ACC112 (cell line): Measurements from ENCODE around the gene GYPC.

Experiments
- H2AFZ ChIP-seq: fragments of 200-600 bp; sonication (generic); one replicate; pipeline ENCODE4 v1.6.0; 2017; ENCODE audit warnings: antibody characterized with exemption, low read length; ENCODE audit not compliant: unreplicated experiment
- H3K27ac ChIP-seq: fragments of 200-600 bp; sonication (generic); 2 replicates; pipeline ENCODE4 v1.5.1; 2014; ENCODE audit warnings: low read depth, mild to moderate bottlenecking, antibody characterized with exemption, low read length, moderate library complexity
- H3K27me3 ChIP-seq: fragments of 200-600 bp; sonication (generic); 2 replicates; pipeline ENCODE4 v1.6.1; 2014; ENCODE audit warnings: mild to moderate bottlenecking, antibody characterized with exemption, low read length, moderate library complexity, mixed read lengths; ENCODE audit not compliant: insufficient read depth
- H3K36me3 ChIP-seq: fragments of 200-600 bp; sonication (generic); 2 replicates; pipeline ENCODE4 v1.6.1; 2016; ENCODE audit warnings: mild to moderate bottlenecking, antibody characterized with exemption, low read length, moderate library complexity, mixed read lengths; ENCODE audit not compliant: insufficient read depth
- H3K4me1 ChIP-seq: fragments of 200-600 bp; sonication (generic); one replicate; pipeline ENCODE4 v1.6.1; 2016; ENCODE audit warnings: low read length, mixed read lengths; ENCODE audit not compliant: insufficient read depth, unreplicated experiment, control insufficient read depth
- H3K4me3 ChIP-seq: fragments of 200-600 bp; sonication (generic); 2 replicates; pipeline ENCODE4 v1.5.1; 2014; ENCODE audit warnings: mild to moderate bottlenecking, low read depth, low read length
- H3K79me2 ChIP-seq: fragments of 200-600 bp; sonication (generic); one replicate; pipeline ENCODE4 v1.6.0; 2016; ENCODE audit warnings: low read length; ENCODE audit not compliant: control insufficient read depth, unreplicated experiment, insufficient read depth

Gene GYPC

GRCh38 chr2:126655500-126656430 is at the start of gene GYPC:
TSS of gene GYPC (plus strand) at chr2:126656158. CDS start at chr2:126656264, 106 bp downstream.
- Histone ChIP-seq H2AFZ (peak within 1 kb of the TSS; percentile 57), H3K36me3 (no peaks in the 10 kb centered on the region), H3K4me3 (peak within 1 kb of the TSS; percentile 96), H3K79me2 (peaks cover 11% of the 10 kb centered on the region), H3K27ac (peak within 1 kb of the TSS; percentile 98), H3K27me3 (no peaks in the 10 kb centered on the region), H3K4me1 (peaks cover 23% of the 10 kb centered on the region)

DNA sequence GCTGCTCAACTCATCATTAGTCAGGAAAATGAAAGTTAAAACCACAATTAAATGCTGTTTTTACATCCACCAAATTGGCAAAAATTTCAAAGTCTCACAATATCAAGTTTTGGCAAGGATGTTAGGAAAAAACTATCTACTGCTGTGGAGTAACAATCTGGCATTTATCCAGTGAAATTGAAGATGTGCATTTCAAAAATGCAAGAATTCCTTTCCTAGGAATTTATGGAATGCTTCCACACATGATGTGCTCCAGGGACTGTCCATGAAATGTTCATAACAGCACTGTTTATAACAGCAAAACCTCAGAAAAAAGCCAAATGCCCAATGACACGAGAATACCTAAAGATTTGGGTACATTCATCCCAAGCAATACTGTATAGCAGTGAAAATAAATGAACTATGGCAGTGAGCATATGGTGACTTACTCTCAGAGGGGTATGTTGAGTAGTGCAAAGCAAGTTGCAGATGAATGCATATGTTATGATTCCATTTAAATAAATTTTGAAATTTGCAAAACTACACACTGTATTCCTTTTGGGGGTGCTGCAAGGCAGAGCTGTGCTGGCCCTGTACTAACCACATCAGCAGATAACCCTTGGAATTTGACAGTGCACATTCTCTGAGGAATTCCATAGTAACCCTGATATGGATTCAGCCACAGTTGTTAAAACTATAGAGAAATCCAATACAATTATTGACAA is 41.3 kb upstream of the GYPC start:
- Histone ChIP-seq H3K4me3 (no peak overlapping the region), H3K36me3 (no peaks in the 10 kb centered on the region), H2AFZ (no peak overlapping the region)

GRCh38 chr2:126616606-126617069 is 39.3 kb upstream of the GYPC start:
- H3K27me3 ChIP-seq, result no peaks in the 10 kb centered on the region
- no peak overlapping the region for H2AFZ ChIP-seq
- no peak overlapping the region for H3K4me3 ChIP-seq
- no peaks in the 10 kb centered on the region for H3K79me2 ChIP-seq
- no peak overlapping the region for H3K27ac ChIP-seq
- no peaks in the 10 kb centered on the region for H3K4me1 ChIP-seq
- no peaks in the 10 kb centered on the region for H3K36me3 ChIP-seq

More for the DNA sequence above, 41.3 kb upstream of the GYPC start:
- Histone ChIP-seq H3K27ac (no peak overlapping the region), H3K27me3 (no peaks in the 10 kb centered on the region), H3K4me1 (no peaks in the 10 kb centered on the region), H3K79me2 (no peaks in the 10 kb centered on the region)

GRCh38 chr2:126620302-126620701 is 35.7 kb upstream of the GYPC start:
- Histone ChIP-seq H3K4me3 (no peak overlapping the region), H3K27ac (no peak overlapping the region), H2AFZ (no peak overlapping the region), H3K79me2 (no peaks in the 10 kb centered on the region), H3K27me3 (no peaks in the 10 kb centered on the region), H3K36me3 (no peaks in the 10 kb centered on the region), H3K4me1 (no peaks in the 10 kb centered on the region)

- H3K79me2 ChIP-seq, result no peaks in the 10 kb centered on the region
- no peaks in the 10 kb centered on the region for H3K4me1 ChIP-seq
- no peaks in the 10 kb centered on the region for H3K36me3 ChIP-seq
- H3K27ac ChIP-seq, result no peak overlapping the region
- no peaks in the 10 kb centered on the region for H3K27me3 ChIP-seq
- no peak overlapping the region for H2AFZ ChIP-seq
- no peak overlapping the region for H3K4me3 ChIP-seq
Measured at GRCh38 chr2:126623000-126623399, 33.0 kb upstream of the GYPC start.

- Histone ChIP-seq H3K27ac (no peak overlapping the region), H3K79me2 (no peaks in the 10 kb centered on the region)
Measured at GRCh38 chr2:126627643-126628042, 28.3 kb upstream of the GYPC start.

DNA sequence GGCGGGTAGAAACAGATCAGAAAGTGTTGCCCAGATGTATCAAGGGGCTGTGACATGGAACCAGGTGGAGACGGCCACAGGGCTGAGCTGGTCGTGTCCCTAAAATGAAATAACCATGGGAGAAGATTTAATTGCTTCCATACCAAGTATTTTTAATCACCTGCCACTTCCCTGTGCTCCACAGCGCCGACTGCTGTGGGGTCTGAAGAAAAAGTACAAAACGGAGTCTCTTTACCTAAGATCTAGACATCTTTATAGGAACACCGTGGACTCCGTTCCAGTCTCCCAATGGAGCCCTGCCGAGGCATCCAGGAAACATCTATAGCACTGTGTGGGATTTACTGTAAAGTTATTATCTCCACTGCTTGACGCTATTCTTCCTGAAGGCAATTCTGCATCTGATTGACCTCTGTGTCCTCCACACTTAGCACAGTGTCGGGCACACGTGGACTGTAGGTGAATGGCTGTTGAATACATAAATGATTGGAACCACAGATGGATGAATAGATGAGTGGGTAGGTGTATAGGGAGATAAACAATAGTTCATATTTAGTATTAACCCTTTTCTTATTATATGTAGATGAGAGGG is 21.6 kb upstream of the GYPC start:
- peaks cover 34% of the 10 kb centered on the region for H3K27me3 ChIP-seq
- H3K36me3 ChIP-seq, result no peaks in the 10 kb centered on the region
- H3K4me3 ChIP-seq, result no peak overlapping the region
- H3K79me2 ChIP-seq, result no peaks in the 10 kb centered on the region
- H3K4me1 ChIP-seq, result peaks cover 17% of the 10 kb centered on the region
- no peak overlapping the region for H2AFZ ChIP-seq
- H3K27ac ChIP-seq, result no peak overlapping the region

More at GRCh38 chr2:126627643-126628042, 28.3 kb upstream of the GYPC start:
- Histone ChIP-seq H3K27me3 (peaks cover 18% of the 10 kb centered on the region), H2AFZ (no peak overlapping the region), H3K36me3 (no peaks in the 10 kb centered on the region), H3K4me1 (no peaks in the 10 kb centered on the region), H3K4me3 (no peak overlapping the region)

- Histone ChIP-seq H3K36me3 (no peaks in the 10 kb centered on the region), H3K27ac (no peak overlapping the region), H2AFZ (no peak overlapping the region), H3K27me3 (peaks cover 38% of the 10 kb centered on the region), H3K4me3 (no peak overlapping the region), H3K79me2 (no peaks in the 10 kb centered on the region), H3K4me1 (peaks cover 17% of the 10 kb centered on the region)
Measured at GRCh38 chr2:126635281-126635680, 20.7 kb upstream of the GYPC start.

GRCh38 chr2:126635736-126636135 is 20.2 kb upstream of the GYPC start:
- Histone ChIP-seq H2AFZ (no peak overlapping the region), H3K27ac (no peak overlapping the region), H3K4me1 (peaks cover 17% of the 10 kb centered on the region), H3K27me3 (peaks cover 35% of the 10 kb centered on the region), H3K4me3 (no peak overlapping the region), H3K79me2 (no peaks in the 10 kb centered on the region), H3K36me3 (no peaks in the 10 kb centered on the region)

- Histone ChIP-seq H3K4me1 (peaks cover 17% of the 10 kb centered on the region), H3K36me3 (no peaks in the 10 kb centered on the region), H3K27ac (no peak overlapping the region), H3K79me2 (no peaks in the 10 kb centered on the region), H2AFZ (no peak overlapping the region), H3K27me3 (peaks cover 22% of the 10 kb centered on the region), H3K4me3 (no peak overlapping the region)
Measured at GRCh38 chr2:126637386-126637785, 18.6 kb upstream of the GYPC start.
